OCI-LY7 (cell line): ENCODE results near the gene PLEKHH1. TPM values are rescaled to one million over a fixed set of nuclear protein-coding genes. Genes with fewer than 3 reads are reported as not detected.
"Not testable (repeated sequence)": the region's sequence is repeated elsewhere in the genome, so short reads cannot be mapped to it uniquely, and the experiment has no call there.

Experiments used
- BruUV-seq: library from RNA; stranded (reverse); fragments of 400-500 nt; replicated peaks from 2 replicates; lab custom pipeline; 2021; lab: Mats Ljungman, UMichigan
- CTCF ChIA-PET: fragments of 300-600 bp; sonication (Branson Sonifier 250); formaldehyde crosslinking; loops from one replicate; lab custom pipeline; 2022; ENCODE audit warnings: antibody characterized with exemption; ENCODE audit not compliant: unreplicated experiment; lab: Charles Lee
- POLR2A ChIA-PET: fragments of 300-600 bp; sonication (Branson Sonifier 250); formaldehyde crosslinking; loops from one replicate; lab custom pipeline; 2022; ENCODE audit warnings: antibody characterized with exemption; lab: Charles Lee
- DNase-seq: peaks from one replicate; pipeline ENCODE4 v3.0.0-alpha.2; 2015; ENCODE audit warnings: low spot score
- H2AFZ ChIP-seq: fragments of 200-600 bp; sonication (generic), shearing (Covaris generic); 2 replicates; pipeline ENCODE4 v1.6.1; 2014; ENCODE audit warnings: mild to moderate bottlenecking, antibody characterized with exemption, low read length, moderate library complexity
- H3K27ac ChIP-seq: fragments of 200-600 bp; sonication (generic); 2 replicates; pipeline ENCODE4 v1.5.1; 2014; ENCODE audit warnings: mixed run types, low read depth, mild to moderate bottlenecking, moderate library complexity, low read length, inconsistent platforms; ENCODE audit not compliant: poor library complexity, severe bottlenecking
- H3K36me3 ChIP-seq: fragments of 200-600 bp; sonication (generic); 2 replicates; pipeline ENCODE4 v1.6.1; 2014; ENCODE audit warnings: mild to moderate bottlenecking, antibody characterized with exemption, low read length, moderate library complexity, mixed read lengths; ENCODE audit not compliant: insufficient read depth
- H3K4me1 ChIP-seq: fragments of 200-600 bp; sonication (generic); 2 replicates; pipeline ENCODE4 v1.5.1; 2014; ENCODE audit warnings: mild to moderate bottlenecking, low read length; ENCODE audit not compliant: insufficient read depth, poor library complexity, severe bottlenecking
- H3K4me2 ChIP-seq: fragments of 200-600 bp; sonication (generic); 2 replicates; pipeline ENCODE4 v1.6.1; 2014; ENCODE audit warnings: mild to moderate bottlenecking, low read length
- H3K4me3 ChIP-seq: fragments of 200-600 bp; sonication (generic); 2 replicates; pipeline ENCODE4 v1.5.1; 2014; ENCODE audit warnings: mild to moderate bottlenecking, low read depth, low read length; ENCODE audit not compliant: poor library complexity, severe bottlenecking
- H3K79me2 ChIP-seq: fragments of 200-600 bp; sonication (generic); 2 replicates; pipeline ENCODE4 v1.6.1; 2016; ENCODE audit warnings: low read depth, mild to moderate bottlenecking, low read length, moderate library complexity, mixed read lengths; ENCODE audit not compliant: insufficient read depth
- H3K9me2 ChIP-seq: fragments of 200-600 bp; sonication (generic); 2 replicates; pipeline ENCODE4 v1.6.1; 2016; ENCODE audit warnings: mild to moderate bottlenecking, low read length, mixed read lengths; ENCODE audit not compliant: insufficient read depth
- H3K9me3 ChIP-seq: fragments of 200-600 bp; sonication (generic); 2 replicates; pipeline ENCODE4 v1.6.1; 2014; ENCODE audit warnings: mild to moderate bottlenecking, mixed run types, low read length, mixed read lengths
- H4K20me1 ChIP-seq: fragments of 200-600 bp; sonication (generic); 2 replicates; pipeline ENCODE4 v1.6.1; 2014; ENCODE audit warnings: mild to moderate bottlenecking, antibody characterized with exemption, low read length, moderate library complexity, mixed read lengths; ENCODE audit not compliant: insufficient read depth
- CTCF ChIP-seq: fragments of 200-600 bp; sonication (generic); conservative IDR thresholded peaks from 2 replicates; pipeline ENCODE4 v1.5.1; 2014; ENCODE audit warnings: mild to moderate bottlenecking, antibody characterized with exemption, low read length, moderate library complexity, mixed read lengths
- EZH2phosphoT487 ChIP-seq: fragments of 200-600 bp; sonication (generic); IDR thresholded peaks from 2 replicates; pipeline ENCODE4 v1.6.1; 2018; ENCODE audit warnings: low read depth, borderline replicate concordance, mild to moderate bottlenecking, mixed run types, antibody characterized with exemption, low read length, moderate library complexity, mixed read lengths
- intact Hi-C: fragments of 100-400 bp; cut with micrococcal nuclease; formaldehyde crosslinking; loops from one replicate; pipeline ENCODE4 v1.10.0; 2022; ENCODE audit not compliant: unreplicated experiment
- total RNA-seq, 2 experiments: library from RNA; depleted of rRNA in 1 of 2; stranded (reverse); fragments of >200 nt in 1 of 2; shearing (Covaris generic) in 1 of 2; gene quantifications; 2 replicates each; pipeline ENCODE4 v1.2.3, GENCODE V29; 2014 to 2022

The PLEKHH1 gene
- total RNA-seq, 2 experiments from 2014 or later = not detected

GRCh38 chr14:67541448-67542387, 8.6 kb downstream of the PLEKHH1 start:
- ChIA-PET CTCF (no interaction called here), POLR2A (interaction anchor here (0.7 kb wide), 2 partner anchors 36 to 83 kb away, joined by 3 read pairs; no protein-coding TSS in a partner anchor)
- H3K27ac ChIP-seq = no peak overlapping the region
- no TSS peak for BruUV-seq
- no peaks in the 10 kb centered on the region for H3K9me2 ChIP-seq
- H3K79me2 ChIP-seq = no peaks in the 10 kb centered on the region
- H3K4me3 ChIP-seq = no peak overlapping the region
- no peaks in the 10 kb centered on the region for H3K4me1 ChIP-seq
- no peaks in the 10 kb centered on the region for H4K20me1 ChIP-seq
- no peaks in the 10 kb centered on the region for H3K36me3 ChIP-seq
- no peak overlapping the region for H2AFZ ChIP-seq
- peaks cover 7% of the 10 kb centered on the region; the same call in 1 of the 2 replicates for H3K9me3 ChIP-seq
- intact Hi-C loops = no loop called here
- no peak for DNase-seq
- TF ChIP-seq EZH2phosphoT487 (no peak), CTCF (no peak)
- no peak overlapping the region for H3K4me2 ChIP-seq

GRCh38 chr14:67542620-67543019, 9.5 kb downstream of the PLEKHH1 start:
- H3K36me3 ChIP-seq, intact Hi-C loops, H3K9me2 ChIP-seq, DNase-seq, H2AFZ ChIP-seq, H3K4me2 ChIP-seq, H3K79me2 ChIP-seq, BruUV-seq, H3K9me3 ChIP-seq, H3K4me1 ChIP-seq, H3K27ac ChIP-seq, H4K20me1 ChIP-seq, H3K4me3 ChIP-seq: not testable (repeated sequence)
- POLR2A ChIA-PET = interaction anchor here (0.7 kb wide), 1 partner anchor 8 kb away, joined by 3 read pairs; no protein-coding TSS in a partner anchor
- CTCF ChIA-PET = interaction anchor here (0.6 kb wide), 1 partner anchor 76 kb away, joined by 3 read pairs; no protein-coding TSS in a partner anchor

- intact Hi-C loops = no loop called here
- H3K4me1 ChIP-seq = no peaks in the 10 kb centered on the region
These were observed 11.5 kb downstream of the PLEKHH1 start for GRCh38 chr14:67544590-67544989.

More at GRCh38 chr14:67544590-67544989, 11.5 kb downstream of the PLEKHH1 start:
- ChIA-PET POLR2A (no interaction called here), CTCF (no interaction called here)
- no peaks in the 10 kb centered on the region for H3K36me3 ChIP-seq
- DNase-seq = no peak
- H3K79me2 ChIP-seq = no peaks in the 10 kb centered on the region
- H3K9me2 ChIP-seq = no peaks in the 10 kb centered on the region
- H2AFZ ChIP-seq = no peak overlapping the region
- no peak overlapping the region for H3K4me2 ChIP-seq
- H4K20me1 ChIP-seq = no peaks in the 10 kb centered on the region
- TF ChIP-seq EZH2phosphoT487 (no peak), CTCF (no peak)
- no peak overlapping the region for H3K27ac ChIP-seq
- H3K4me3 ChIP-seq = no peak overlapping the region
- no TSS peak for BruUV-seq
- peaks cover 7% of the 10 kb centered on the region; the same call in 1 of the 2 replicates for H3K9me3 ChIP-seq
